Right lobe of liver (tissue), 4 donors: ENCODE measurements around the gene ALKBH7.
"Not testable (repeated sequence)": the region's sequence is repeated elsewhere in the genome, so short reads cannot be mapped to it uniquely, and the experiment has no call there.

Source experiments
- POLR2A ChIP-seq: fragments of 450-650 bp; IDR thresholded peaks from one replicate; pipeline ENCODE4 v1.6.1; 2017; ENCODE audit warnings: antibody characterized with exemption, mild to moderate bottlenecking
- TF ChIP-seq, protein P1 (sequence below), 4 donors: fragments of 200-600 bp in 3 of 4; fragments of 450-650 bp in 1 of 4; IDR thresholded peaks; one replicate each; pipeline versions ENCODE4 v1.5.1 to v1.8.0; 2016 to 2022; ENCODE audit warnings: antibody characterized with exemption in 4 of 4, mild to moderate bottlenecking in 2 of 4
- donor health status: DM: no; HTN: no; CAD: no.
- donor health status: DM: no; HTN: no; CAD: no.
- donor health status: DM: no; HTN: yes; CAD: no.

DNA sequence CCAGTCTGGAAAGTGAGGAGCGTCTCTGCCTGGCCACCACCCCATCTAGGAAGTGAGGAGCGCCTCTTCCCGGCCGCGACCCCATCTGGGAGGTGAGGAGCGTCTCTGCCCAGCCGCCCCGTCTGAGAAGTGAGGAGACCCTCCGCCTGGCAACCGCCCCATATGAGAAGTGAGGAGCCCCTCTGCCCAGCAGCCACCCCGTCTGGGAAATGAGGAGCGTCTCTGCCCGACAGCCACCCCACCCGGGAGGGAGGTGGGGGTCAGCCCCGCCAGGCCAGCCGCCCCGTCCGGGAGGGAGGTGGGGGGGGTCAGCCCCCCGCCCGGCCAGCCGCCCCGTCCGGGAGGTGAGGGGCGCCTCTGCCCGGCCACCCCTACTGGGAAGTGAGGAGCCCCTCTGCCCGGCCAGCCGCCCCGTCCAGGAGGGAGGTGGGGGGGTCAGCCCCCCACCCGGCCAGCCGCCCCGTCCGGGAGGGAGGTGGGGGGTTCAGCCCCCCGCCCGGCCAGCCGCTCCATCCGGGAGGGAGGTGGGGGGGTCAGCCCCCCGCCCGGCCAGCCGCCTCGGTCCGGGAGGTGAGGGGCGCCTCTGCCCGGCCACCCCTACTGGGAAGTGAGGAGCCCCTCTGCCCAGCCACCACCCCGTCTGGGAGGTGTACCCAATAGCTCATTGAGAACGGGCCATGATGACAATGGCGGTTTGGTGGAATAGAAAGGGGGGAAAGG lies 17.1 kb upstream of the ALKBH7 start:
- TF ChIP-seq, protein P1, sequence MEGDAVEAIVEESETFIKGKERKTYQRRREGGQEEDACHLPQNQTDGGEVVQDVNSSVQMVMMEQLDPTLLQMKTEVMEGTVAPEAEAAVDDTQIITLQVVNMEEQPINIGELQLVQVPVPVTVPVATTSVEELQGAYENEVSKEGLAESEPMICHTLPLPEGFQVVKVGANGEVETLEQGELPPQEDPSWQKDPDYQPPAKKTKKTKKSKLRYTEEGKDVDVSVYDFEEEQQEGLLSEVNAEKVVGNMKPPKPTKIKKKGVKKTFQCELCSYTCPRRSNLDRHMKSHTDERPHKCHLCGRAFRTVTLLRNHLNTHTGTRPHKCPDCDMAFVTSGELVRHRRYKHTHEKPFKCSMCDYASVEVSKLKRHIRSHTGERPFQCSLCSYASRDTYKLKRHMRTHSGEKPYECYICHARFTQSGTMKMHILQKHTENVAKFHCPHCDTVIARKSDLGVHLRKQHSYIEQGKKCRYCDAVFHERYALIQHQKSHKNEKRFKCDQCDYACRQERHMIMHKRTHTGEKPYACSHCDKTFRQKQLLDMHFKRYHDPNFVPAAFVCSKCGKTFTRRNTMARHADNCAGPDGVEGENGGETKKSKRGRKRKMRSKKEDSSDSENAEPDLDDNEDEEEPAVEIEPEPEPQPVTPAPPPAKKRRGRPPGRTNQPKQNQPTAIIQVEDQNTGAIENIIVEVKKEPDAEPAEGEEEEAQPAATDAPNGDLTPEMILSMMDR (IDR thresholded peaks at IDR 0.05): not testable (repeated sequence)
- TF ChIP-seq POLR2A: not testable (repeated sequence)
